Fibroblast of lung (primary cell): Measurements from ENCODE around the gene PHRF1. TPM values are rescaled to one million over a fixed set of nuclear protein-coding genes. Genes with fewer than 3 reads are reported as not detected.

Experiments
- DNase-seq, 2 donors: peaks; one replicate each; pipeline versions ENCODE4 v3.0.0 to v3.0.0-alpha.2; 2010; ENCODE audit warnings: low read depth in 2 of 2
- H2AFZ ChIP-seq: 2 replicates; pipeline ENCODE4 v1.5.1; 2012; ENCODE audit warnings: low read length, control low read depth, inconsistent platforms
- H3K27ac ChIP-seq: 2 replicates; pipeline ENCODE4 v1.5.1; 2011; ENCODE audit warnings: low read length, control low read depth; ENCODE audit not compliant: insufficient read depth
- H3K27me3 ChIP-seq: 2 replicates; pipeline ENCODE4 v1.5.1; 2011; ENCODE audit warnings: mild to moderate bottlenecking, low read length; ENCODE audit not compliant: control insufficient read depth, insufficient read depth
- H3K36me3 ChIP-seq: 2 replicates; pipeline ENCODE4 v1.5.1; 2011; ENCODE audit warnings: low read length; ENCODE audit not compliant: control insufficient read depth, insufficient read depth
- H3K4me1 ChIP-seq: 2 replicates; pipeline ENCODE4 v1.5.1; 2011; ENCODE audit warnings: low read length; ENCODE audit not compliant: control insufficient read depth, insufficient read depth; ENCODE audit errors: extremely low read depth
- H3K4me2 ChIP-seq: 2 replicates; pipeline ENCODE4 v1.5.1; 2011; ENCODE audit warnings: low read length, control low read depth; ENCODE audit not compliant: insufficient read depth; ENCODE audit errors: extremely low read depth
- H3K4me3 ChIP-seq, 4 experiments: fragments of 200-600 bp in 1 of 4; sonication (generic) in 1 of 4; replicated peaks in 1 of 4; 2 replicates each; pipeline ENCODE4 v1.5.1; 2011 to 2016; ENCODE audit warnings: low read length in 4 of 4, low read depth in 3 of 4, mild to moderate bottlenecking in 3 of 4, control low read depth in 2 of 4, inconsistent platforms in 1 of 4, mixed read lengths in 1 of 4; ENCODE audit not compliant: insufficient read depth in 1 of 4; ENCODE audit errors: control extremely low read depth in 1 of 4
- H3K79me2 ChIP-seq: 2 replicates; pipeline ENCODE4 v1.5.1; 2012; ENCODE audit warnings: mild to moderate bottlenecking, low read length, inconsistent platforms; ENCODE audit not compliant: control insufficient read depth, insufficient read depth
- H3K9ac ChIP-seq: 2 replicates; pipeline ENCODE4 v1.5.1; 2011; ENCODE audit warnings: mild to moderate bottlenecking, low read length, control low read depth; ENCODE audit not compliant: insufficient read depth
- H3K9me3 ChIP-seq: 2 replicates; pipeline ENCODE4 v1.5.1; 2012; ENCODE audit warnings: low read depth, low read length; ENCODE audit not compliant: control insufficient read depth, insufficient read depth
- H4K20me1 ChIP-seq: 2 replicates; pipeline ENCODE4 v1.5.1; 2011; ENCODE audit warnings: low read length; ENCODE audit not compliant: control insufficient read depth, insufficient read depth; ENCODE audit errors: extremely low read depth
- EZH2 ChIP-seq: IDR thresholded peaks from 2 replicates; pipeline ENCODE4 v1.5.1; 2012; ENCODE audit warnings: low read length, control low read depth, mild to moderate bottlenecking; ENCODE audit errors: missing control alignments
- polyA plus RNA-seq, 2 donors: library from polyadenylated mRNA; depleted of rRNA in 1 of 2; stranded (reverse) in 1 of 2; unstranded in 1 of 2; fragments of >200 nt; gene quantifications; 2 replicates each; pipeline ENCODE4 v1.2.1, GENCODE V29; 2011 to 2012; ENCODE audit warnings: missing spikeins in 1 of 2
- total RNA-seq: library from RNA; depleted of rRNA; stranded (reverse); fragments of >200 nt; gene quantifications from 2 replicates; pipeline ENCODE4 v1.2.1, GENCODE V29; 2014
- TF ChIP-seq, protein P1 (sequence below), 2 donors: IDR thresholded peaks in 1 of 2; conservative IDR thresholded peaks in 1 of 2; 1 replicate in 1 of 2; 2 replicates in 1 of 2; pipeline ENCODE4 v1.5.1; 2011 to 2012; ENCODE audit warnings: low read length in 2 of 2, control low read depth in 1 of 2, inconsistent platforms in 1 of 2, low read depth in 1 of 2, mild to moderate bottlenecking in 1 of 2

Gene PHRF1
- total and polyA plus RNA-seq, 2 donors (not counting 1 experiment from before 2014, with no cell fraction given) = 5.9 to 16.8 TPM

DNA sequence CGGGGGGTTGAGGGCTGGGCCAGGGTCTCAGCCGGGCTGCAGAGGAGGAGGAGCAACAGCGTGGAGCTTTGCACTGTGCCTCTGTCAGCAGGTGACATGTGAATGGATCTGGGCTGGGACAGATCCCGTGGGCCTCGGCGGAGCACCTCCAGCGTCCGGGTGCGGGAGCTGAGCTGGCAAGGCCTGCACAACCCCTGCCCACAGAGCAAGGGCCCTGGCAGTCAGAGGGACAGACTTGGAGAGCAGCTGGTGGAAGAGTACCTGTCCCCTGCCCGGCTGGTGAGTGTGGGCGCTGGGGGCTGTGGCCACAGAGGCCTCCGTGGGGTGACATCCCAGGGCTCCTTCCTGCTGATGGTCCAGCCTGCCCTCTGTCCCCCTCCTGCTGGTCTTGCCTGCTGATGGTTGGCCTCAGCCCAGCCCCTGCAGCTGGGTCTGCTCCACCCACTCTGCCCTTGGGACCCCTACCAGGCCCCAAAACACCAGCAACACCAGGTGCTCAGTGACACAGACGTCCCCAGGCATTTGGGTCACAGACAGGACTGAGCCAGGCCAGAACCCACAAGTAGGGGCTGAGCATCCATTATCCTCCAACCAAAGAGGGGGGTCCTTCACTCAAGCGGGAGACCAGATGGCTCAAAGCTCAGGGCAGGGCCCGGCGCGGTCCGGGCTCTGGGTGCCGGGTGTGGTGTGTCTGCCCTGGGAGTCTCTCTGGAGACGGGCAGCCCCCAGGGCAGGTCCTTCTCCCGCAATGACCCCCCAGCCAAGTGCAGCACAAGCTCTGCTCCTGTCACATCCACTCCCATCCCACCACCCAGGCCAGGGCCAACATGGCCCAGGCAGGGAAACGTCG lies 35.5 kb upstream of the PHRF1 start:
- TF ChIP-seq EZH2 = no peak
- TF ChIP-seq, protein P1, sequence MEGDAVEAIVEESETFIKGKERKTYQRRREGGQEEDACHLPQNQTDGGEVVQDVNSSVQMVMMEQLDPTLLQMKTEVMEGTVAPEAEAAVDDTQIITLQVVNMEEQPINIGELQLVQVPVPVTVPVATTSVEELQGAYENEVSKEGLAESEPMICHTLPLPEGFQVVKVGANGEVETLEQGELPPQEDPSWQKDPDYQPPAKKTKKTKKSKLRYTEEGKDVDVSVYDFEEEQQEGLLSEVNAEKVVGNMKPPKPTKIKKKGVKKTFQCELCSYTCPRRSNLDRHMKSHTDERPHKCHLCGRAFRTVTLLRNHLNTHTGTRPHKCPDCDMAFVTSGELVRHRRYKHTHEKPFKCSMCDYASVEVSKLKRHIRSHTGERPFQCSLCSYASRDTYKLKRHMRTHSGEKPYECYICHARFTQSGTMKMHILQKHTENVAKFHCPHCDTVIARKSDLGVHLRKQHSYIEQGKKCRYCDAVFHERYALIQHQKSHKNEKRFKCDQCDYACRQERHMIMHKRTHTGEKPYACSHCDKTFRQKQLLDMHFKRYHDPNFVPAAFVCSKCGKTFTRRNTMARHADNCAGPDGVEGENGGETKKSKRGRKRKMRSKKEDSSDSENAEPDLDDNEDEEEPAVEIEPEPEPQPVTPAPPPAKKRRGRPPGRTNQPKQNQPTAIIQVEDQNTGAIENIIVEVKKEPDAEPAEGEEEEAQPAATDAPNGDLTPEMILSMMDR (conservative IDR thresholded peaks at IDR 0.05 in 1 of 2, IDR thresholded peaks at IDR 0.05 in 1 of 2; ENCODE audit: low read depth in 1 of 2, low read length in 2 of 2) = no peak
- Histone ChIP-seq H3K79me2 (no peaks in the 10 kb centered on the region), H3K27me3 (no peaks in the 10 kb centered on the region), H3K4me2 (no peak overlapping the region), H3K9ac (no peak overlapping the region), H4K20me1 (no peaks in the 10 kb centered on the region), H3K27ac (no peak overlapping the region), H2AFZ (no peak overlapping the region), H3K4me1 (no peaks in the 10 kb centered on the region), H3K9me3 (no peaks in the 10 kb centered on the region), H3K36me3 (no peaks in the 10 kb centered on the region), H3K4me3 (no peak overlapping the region)
- DNase-seq = no peak

DNA sequence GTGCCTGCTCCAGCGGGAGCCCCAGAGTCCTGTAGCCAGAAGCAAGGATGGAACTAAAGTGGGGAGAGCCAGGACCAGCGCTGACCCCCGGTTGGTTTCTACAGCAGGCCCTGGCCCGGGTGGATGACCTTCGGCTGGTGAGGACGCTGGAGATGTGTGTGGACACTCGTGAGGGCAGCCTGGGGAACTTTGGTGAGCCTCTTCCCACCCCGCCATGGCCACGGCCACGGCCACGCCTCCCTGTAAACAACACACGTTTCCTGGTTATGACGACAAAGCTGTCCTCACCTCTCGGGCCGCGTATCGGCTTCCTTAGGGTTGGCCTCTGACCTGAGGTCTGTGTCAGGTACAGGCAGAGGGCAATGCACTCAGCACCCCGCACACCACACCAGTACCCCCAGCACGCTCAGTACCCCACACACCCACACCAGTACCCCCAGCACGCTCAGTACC lies 34.8 kb upstream of the PHRF1 start:
- H3K79me2 ChIP-seq = no peaks in the 10 kb centered on the region
- H3K27ac ChIP-seq = no peak overlapping the region
- no peaks in the 10 kb centered on the region for H3K36me3 ChIP-seq
- no peak overlapping the region for H3K9ac ChIP-seq
- H2AFZ ChIP-seq = no peak overlapping the region
- H3K9me3 ChIP-seq = no peaks in the 10 kb centered on the region
- no peak overlapping the region for H3K4me2 ChIP-seq
- DNase-seq = no peak
- no peaks in the 10 kb centered on the region for H3K4me1 ChIP-seq
- no peak for TF ChIP-seq EZH2
- TF ChIP-seq, protein P1 (conservative IDR thresholded peaks at IDR 0.05 in 1 of 2, IDR thresholded peaks at IDR 0.05 in 1 of 2; ENCODE audit: low read depth in 1 of 2, low read length in 2 of 2) = no peak
- no peaks in the 10 kb centered on the region for H4K20me1 ChIP-seq
- no peaks in the 10 kb centered on the region for H3K27me3 ChIP-seq
- H3K4me3 ChIP-seq = no peak overlapping the region

DNA sequence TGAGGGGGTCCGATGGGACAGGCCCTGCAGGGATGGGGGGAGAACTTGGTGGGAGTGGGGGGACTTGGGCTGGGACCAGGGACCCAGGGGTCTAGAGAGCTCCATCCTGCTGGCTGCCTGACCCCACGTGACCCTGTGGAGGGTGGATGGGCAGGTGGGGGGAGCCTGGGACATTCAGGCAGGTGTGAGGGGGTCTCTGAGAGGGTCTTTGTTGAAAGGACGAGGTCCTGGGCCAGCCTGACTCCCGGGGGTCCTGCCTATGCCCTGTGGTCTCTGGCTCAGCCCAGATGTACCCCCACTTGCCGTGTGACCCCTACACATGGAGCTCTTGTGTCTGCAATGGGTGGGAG lies 31.5 kb upstream of the PHRF1 start:
- Histone ChIP-seq H3K9me3 (no peaks in the 10 kb centered on the region), H3K27me3 (no peaks in the 10 kb centered on the region), H2AFZ (no peak overlapping the region), H3K36me3 (no peaks in the 10 kb centered on the region), H3K9ac (no peak overlapping the region), H3K4me1 (no peaks in the 10 kb centered on the region), H3K79me2 (no peaks in the 10 kb centered on the region), H3K4me2 (no peak overlapping the region), H3K4me3 (no peak overlapping the region), H4K20me1 (no peaks in the 10 kb centered on the region), H3K27ac (no peak overlapping the region)
- DNase-seq = no peak
- TF ChIP-seq EZH2 = no peak
- TF ChIP-seq, protein P1 (conservative IDR thresholded peaks at IDR 0.05 in 1 of 2, IDR thresholded peaks at IDR 0.05 in 1 of 2; ENCODE audit: low read depth in 1 of 2, low read length in 2 of 2) = no peak
